Measurements from ENCODE around the gene MPL. TPM values are rescaled to one million over a fixed set of nuclear protein-coding genes. Genes with fewer than 3 reads are reported as not detected.

MPL gene
- total and polyA plus RNA-seq, 2 of the 13 experiments (the other 11 are each of a cell fraction or from before 2014, with no cell fraction given), result not detected

DNA sequence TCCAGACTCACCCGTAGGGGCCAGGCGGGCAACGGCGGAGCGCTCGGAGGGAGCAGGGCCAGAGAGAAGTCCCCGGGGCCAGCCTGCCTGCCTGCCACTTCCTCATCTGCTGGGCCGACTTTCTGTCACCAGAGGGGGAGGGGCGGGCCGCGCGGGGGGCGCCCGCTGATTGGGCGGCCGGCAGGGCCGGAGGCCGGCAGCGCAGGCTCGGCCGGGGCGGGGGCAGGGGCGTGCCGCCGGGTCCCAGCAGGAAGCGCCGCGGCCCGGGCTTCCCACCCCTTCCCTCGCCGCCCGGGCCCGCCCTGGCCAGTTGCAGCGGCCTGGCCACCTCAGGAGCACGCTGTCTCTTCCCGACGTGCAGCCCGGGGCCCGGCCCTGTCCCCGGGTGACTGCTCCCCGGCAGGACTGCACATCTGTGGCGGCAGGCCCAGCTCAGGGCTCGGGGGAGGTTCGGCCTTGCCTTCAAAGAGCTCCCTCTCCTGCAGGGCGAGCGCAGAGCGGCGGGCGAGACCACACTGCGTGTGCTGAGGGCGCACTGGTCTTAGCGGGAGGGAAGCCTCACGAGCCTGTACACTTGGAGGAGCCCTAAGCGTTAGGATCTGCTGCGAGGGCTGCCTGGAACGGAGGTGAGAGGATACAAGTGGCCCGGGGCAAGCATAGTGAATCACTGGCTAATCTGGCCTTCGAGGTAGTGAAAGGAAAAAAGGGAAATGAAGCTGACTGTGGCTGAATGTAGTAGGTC, 30.5 kb downstream of the MPL start, which contains the start of gene ELOVL1 (continued):
- TF ChIP-seq, protein P1, sequence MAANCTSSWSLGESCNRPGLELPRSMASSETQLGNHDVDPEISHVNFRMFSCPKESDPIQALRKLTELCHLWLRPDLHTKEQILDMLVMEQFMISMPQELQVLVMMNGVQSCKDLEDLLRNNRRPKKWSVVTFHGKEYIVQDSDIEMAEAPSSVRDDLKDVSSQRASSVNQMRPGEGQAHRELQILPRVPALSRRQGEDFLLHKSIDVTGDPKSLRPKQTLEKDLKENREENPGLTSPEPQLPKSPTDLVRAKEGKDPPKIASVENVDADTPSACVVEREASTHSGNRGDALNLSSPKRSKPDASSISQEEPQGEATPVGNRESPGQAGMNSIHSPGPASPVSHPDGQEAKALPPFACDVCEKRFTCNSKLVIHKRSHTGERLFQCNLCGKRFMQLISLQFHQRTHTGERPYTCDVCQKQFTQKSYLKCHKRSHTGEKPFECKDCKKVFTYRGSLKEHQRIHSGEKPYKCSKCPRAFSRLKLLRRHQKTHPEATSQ (CRISPR knock-in tag; IDR thresholded peaks at IDR 0.05; ENCODE audit: borderline replicate concordance), result peak; percentile 80; the same call in 1 of the 2 replicates
- TF ChIP-seq ELF3 (CRISPR knock-in tag; IDR thresholded peaks at IDR 0.05) (peak; percentile 72), THYN1 (CRISPR knock-in tag; IDR thresholded peaks at IDR 0.05; ENCODE audit: borderline replicate concordance, low read depth) (no peak), POGZ (CRISPR knock-in tag; IDR thresholded peaks at IDR 0.05) (0 out of 2 replicates have a peak, but pooled peaks have one; percentile 40), PRDM10 (CRISPR knock-in tag; IDR thresholded peaks at IDR 0.05; ENCODE audit: low read depth) (peak; percentile 94), MIXL1 (CRISPR knock-in tag; IDR thresholded peaks at IDR 0.05) (peak; percentile 59; the same call in 1 of the 2 replicates), ZNF296 (CRISPR knock-in tag; conservative IDR thresholded peaks at IDR 0.05) (no peak), ZNF652 (CRISPR knock-in tag; IDR thresholded peaks at IDR 0.05; ENCODE audit: borderline replicate concordance, low read depth) (no peak; the same call in 1 of the 2 replicates), KMT2B (CRISPR knock-in tag; IDR thresholded peaks at IDR 0.05) (peak; percentile 74), CBX1 (IDR thresholded peaks at IDR 0.05; ENCODE audit: low read depth) (no peak), RCOR2 (CRISPR knock-in tag; IDR thresholded peaks at IDR 0.05) (peak; percentile 55; the same call in 1 of the 2 replicates), ZFP36L1 (CRISPR knock-in tag; IDR thresholded peaks at IDR 0.05) (0 out of 2 replicates have a peak, but pooled peaks have one; percentile 54), ATF4 (CRISPR knock-in tag; IDR thresholded peaks at IDR 0.05) (peak in 1 of 2 experiments; percentile 72; a peak in 1 of 4 replicates), ZC3H13 (CRISPR knock-in tag; IDR thresholded peaks at IDR 0.05) (peak; percentile 95), ZNF709 (CRISPR knock-in tag; IDR thresholded peaks at IDR 0.05) (0 out of 2 replicates have a peak, but pooled peaks have one; percentile 49), GLI4 (CRISPR knock-in tag; IDR thresholded peaks at IDR 0.05; ENCODE audit: borderline replicate concordance) (0 out of 2 replicates have a peak, but pooled peaks have one; percentile 52), ZNF460 (CRISPR knock-in tag; IDR thresholded peaks at IDR 0.05; ENCODE audit: borderline replicate concordance) (no peak)
- TF ChIP-seq, protein P2, sequence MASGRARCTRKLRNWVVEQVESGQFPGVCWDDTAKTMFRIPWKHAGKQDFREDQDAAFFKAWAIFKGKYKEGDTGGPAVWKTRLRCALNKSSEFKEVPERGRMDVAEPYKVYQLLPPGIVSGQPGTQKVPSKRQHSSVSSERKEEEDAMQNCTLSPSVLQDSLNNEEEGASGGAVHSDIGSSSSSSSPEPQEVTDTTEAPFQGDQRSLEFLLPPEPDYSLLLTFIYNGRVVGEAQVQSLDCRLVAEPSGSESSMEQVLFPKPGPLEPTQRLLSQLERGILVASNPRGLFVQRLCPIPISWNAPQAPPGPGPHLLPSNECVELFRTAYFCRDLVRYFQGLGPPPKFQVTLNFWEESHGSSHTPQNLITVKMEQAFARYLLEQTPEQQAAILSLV (CRISPR knock-in tag; IDR thresholded peaks at IDR 0.05; ENCODE audit: borderline replicate concordance), result peak; percentile 78; the same call in 1 of the 2 replicates
- TF ChIP-seq, protein P3, sequence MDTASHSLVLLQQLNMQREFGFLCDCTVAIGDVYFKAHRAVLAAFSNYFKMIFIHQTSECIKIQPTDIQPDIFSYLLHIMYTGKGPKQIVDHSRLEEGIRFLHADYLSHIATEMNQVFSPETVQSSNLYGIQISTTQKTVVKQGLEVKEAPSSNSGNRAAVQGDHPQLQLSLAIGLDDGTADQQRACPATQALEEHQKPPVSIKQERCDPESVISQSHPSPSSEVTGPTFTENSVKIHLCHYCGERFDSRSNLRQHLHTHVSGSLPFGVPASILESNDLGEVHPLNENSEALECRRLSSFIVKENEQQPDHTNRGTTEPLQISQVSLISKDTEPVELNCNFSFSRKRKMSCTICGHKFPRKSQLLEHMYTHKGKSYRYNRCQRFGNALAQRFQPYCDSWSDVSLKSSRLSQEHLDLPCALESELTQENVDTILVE (CRISPR knock-in tag; IDR thresholded peaks at IDR 0.05), result peak; percentile 91

Data from HepG2 (cell line).